ENCODE results near the gene AASDH. TPM values are rescaled to one million over a fixed set of nuclear protein-coding genes. Genes with fewer than 3 reads are reported as not detected.

AASDH gene
- total and polyA plus RNA-seq, 4 donors, result 2.7 to 13.3 (median 9.1) TPM

- Histone ChIP-seq H3K9ac (ENCODE audit: low read depth in 1 of 2, low read length in 2 of 2) (no peak overlapping the region), H3K36me3 (ENCODE audit: control insufficient read depth in 4 of 4, insufficient read depth in 3 of 4, low read depth in 1 of 4, low read length in 3 of 4) (no peaks in the 10 kb centered on the region), H3K27ac (ENCODE audit: low read depth in 1 of 2, low read length in 2 of 2) (no peak overlapping the region), H3K4me3 (ENCODE audit: low read depth in 1 of 3, low read length in 3 of 3) (no peak overlapping the region), H3K4me1 (ENCODE audit: control insufficient read depth in 4 of 4, insufficient read depth in 4 of 4, low read length in 3 of 4) (no peaks in the 10 kb centered on the region), H3K9me3 (ENCODE audit: control insufficient read depth in 4 of 4, low read length in 3 of 4) (no peaks in the 10 kb centered on the region), H3K27me3 (ENCODE audit: control insufficient read depth in 4 of 4, insufficient read depth in 4 of 4, low read length in 3 of 4) (peaks cover 0 to 5% (median 0%) of the 10 kb centered on the region in 4 donors)
- no peak for DNase-seq (ENCODE audit: low spot score)
- no peak for TF ChIP-seq CTCF (IDR thresholded peaks at IDR 0.05; ENCODE audit: low read depth, low read length, missing input control)
- TF ChIP-seq JUND (IDR thresholded peaks at IDR 0.05), result no peak
- TF ChIP-seq ATF3 (IDR thresholded peaks at IDR 0.05), result no peak
- no peak for TF ChIP-seq HNF4G (IDR thresholded peaks at IDR 0.05)
- no peak for TF ChIP-seq GABPA (IDR thresholded peaks at IDR 0.05 in 1 of 2, conservative IDR thresholded peaks at IDR 0.05 in 1 of 2)
- no peak for TF ChIP-seq EGR1 (IDR thresholded peaks at IDR 0.05; ENCODE audit: low read depth in 2 of 2)
- no peak for TF ChIP-seq HNF4A (conservative IDR thresholded peaks at IDR 0.05)
- TF ChIP-seq REST (IDR thresholded peaks at IDR 0.05), result no peak
- no peak for TF ChIP-seq RXRA (IDR thresholded peaks at IDR 0.05)
- TF ChIP-seq YY1 (IDR thresholded peaks at IDR 0.05), result no peak
- TF ChIP-seq MAX (IDR thresholded peaks at IDR 0.05), result no peak
- no peak for TF ChIP-seq SP1 (IDR thresholded peaks at IDR 0.05)
- TF ChIP-seq ZBTB33 (IDR thresholded peaks at IDR 0.05), result no peak
- 80% methylated on average over 2 of the region's 2 CpGs for WGBS
Observed at GRCh38 chr4:56326363-56326762, 60.9 kb downstream of the AASDH start.

GRCh38 chr4:56324011-56324610, 63.2 kb downstream of the AASDH start:
- no peak for DNase-seq (ENCODE audit: low spot score)
- no peak overlapping the region for H3K4me3 ChIP-seq (ENCODE audit: low read depth in 1 of 3, low read length in 3 of 3)
- H3K9me3 ChIP-seq (ENCODE audit: control insufficient read depth in 4 of 4, low read length in 3 of 4), result no peaks in the 10 kb centered on the region
- TF ChIP-seq GABPA (IDR thresholded peaks at IDR 0.05 in 1 of 2, conservative IDR thresholded peaks at IDR 0.05 in 1 of 2) (no peak), ATF3 (IDR thresholded peaks at IDR 0.05) (no peak), TAF1 (conservative IDR thresholded peaks at IDR 0.05) (no peak), RAD21 (IDR thresholded peaks at IDR 0.05) (no peak), CTCF (IDR thresholded peaks at IDR 0.05; ENCODE audit: low read depth, low read length, missing input control) (no peak), HNF4A (conservative IDR thresholded peaks at IDR 0.05) (no peak), JUND (IDR thresholded peaks at IDR 0.05) (no peak), SP1 (IDR thresholded peaks at IDR 0.05) (no peak), MAX (IDR thresholded peaks at IDR 0.05) (no peak), NR2F2 (IDR thresholded peaks at IDR 0.05) (no peak), RXRA (IDR thresholded peaks at IDR 0.05) (no peak), ZBTB33 (IDR thresholded peaks at IDR 0.05) (no peak)
- 78% methylated on average over 8 of the region's 8 CpGs for WGBS
- no peak overlapping the region for H3K9ac ChIP-seq (ENCODE audit: low read depth in 1 of 2, low read length in 2 of 2)
- H3K27ac ChIP-seq (ENCODE audit: low read depth in 1 of 2, low read length in 2 of 2), result no peak overlapping the region
- peaks cover 0 to 5% (median 0%) of the 10 kb centered on the region in 4 donors for H3K27me3 ChIP-seq (ENCODE audit: control insufficient read depth in 4 of 4, insufficient read depth in 4 of 4, low read length in 3 of 4)
- H3K4me1 ChIP-seq (ENCODE audit: control insufficient read depth in 4 of 4, insufficient read depth in 4 of 4, low read length in 3 of 4), result no peaks in the 10 kb centered on the region
- no peaks in the 10 kb centered on the region for H3K36me3 ChIP-seq (ENCODE audit: control insufficient read depth in 4 of 4, insufficient read depth in 3 of 4, low read depth in 1 of 4, low read length in 3 of 4)
